ENCODE measurements around the gene C1QTNF5.

GRCh38 chr11:119342362-119343130 lies 1.9 kb upstream of the C1QTNF5 start:
- no peak for TF ChIP-seq CTCF (IDR thresholded peaks at IDR 0.05 in 2 of 3, conservative IDR thresholded peaks at IDR 0.05 in 1 of 3; ENCODE audit: borderline replicate concordance in 1 of 3, insufficient read depth in 1 of 3, low read depth in 2 of 3, low read length in 2 of 3)
- TF ChIP-seq ZBTB33 (IDR thresholded peaks at IDR 0.05; ENCODE audit: extremely low read depth, insufficient replicate concordance, low read length), result no peak
- no peak for TF ChIP-seq POLR2AphosphoS5 (IDR thresholded peaks at IDR 0.05; ENCODE audit: low read depth, low read length)
- TF ChIP-seq REST (IDR thresholded peaks at IDR 0.05; ENCODE audit: low read depth), result no peak
- no peak for TF ChIP-seq SP1 (IDR thresholded peaks at IDR 0.05; ENCODE audit: low read depth)
- TF ChIP-seq EZH2 (IDR thresholded peaks at IDR 0.05), result no peak
- TF ChIP-seq JUND (IDR thresholded peaks at IDR 0.05), result no peak
- TF ChIP-seq TCF7L2 (IDR thresholded peaks at IDR 0.05; ENCODE audit: borderline replicate concordance, extremely low read depth, insufficient read depth, insufficient read length), result no peak
- TF ChIP-seq EZH2phosphoT487 (IDR thresholded peaks at IDR 0.05; ENCODE audit: borderline replicate concordance), result no peak
- TF ChIP-seq YY1 (IDR thresholded peaks at IDR 0.05; ENCODE audit: extremely low read depth, insufficient replicate concordance, low read depth, low read length), result no peak
